Cardiac muscle cell (in vitro differentiated cells and primary cell): ENCODE results near the gene TIMM22. TPM values are rescaled to one million over a fixed set of nuclear protein-coding genes. Genes with fewer than 3 reads are reported as not detected.

ENCODE experiments used
- DNase-seq, 2 donors: peaks; one replicate each; pipeline versions ENCODE4 v3.0.0 to v3.0.0-alpha.2; 2010 to 2017; ENCODE audit warnings: low read depth in 1 of 2, low spot score in 1 of 2
- H3K27ac ChIP-seq: fragments of 200-600 bp; sonication (generic); 2 replicates; pipeline ENCODE4 v1.5.1; 2016
- H3K27me3 ChIP-seq: fragments of 200-600 bp; sonication (generic); 2 replicates; pipeline ENCODE4 v1.6.0; 2016; ENCODE audit warnings: control low read depth
- H3K36me3 ChIP-seq: fragments of 200-600 bp; sonication (generic); 2 replicates; pipeline ENCODE4 v1.5.1; 2016; ENCODE audit warnings: control low read depth
- H3K4me1 ChIP-seq: fragments of 200-600 bp; sonication (generic); 2 replicates; pipeline ENCODE4 v1.8.1; 2017; ENCODE audit warnings: low read depth, mild to moderate bottlenecking, mixed run types
- H3K4me3 ChIP-seq: fragments of 200-600 bp; sonication (generic); 2 replicates; pipeline ENCODE4 v1.5.1; 2016; ENCODE audit warnings: mild to moderate bottlenecking
- H3K9me3 ChIP-seq: fragments of 200-600 bp; sonication (generic); 2 replicates; pipeline ENCODE4 v1.5.1; 2017; ENCODE audit warnings: low read depth, mild to moderate bottlenecking, control low read depth
- CTCF ChIP-seq: IDR thresholded peaks from 2 replicates; pipeline ENCODE4 v1.5.1; 2012; ENCODE audit warnings: low read depth, mild to moderate bottlenecking, low read length
- polyA plus RNA-seq: library from polyadenylated mRNA; unstranded; fragments of >200 nt; fragmentation: Nextera tagmentation; extraction: Ambion mirVana; gene quantifications from 2 replicates; pipeline ENCODE4 v1.2.1, GENCODE V29; 2016
- total RNA-seq: library from RNA; depleted of rRNA; stranded (reverse); fragments of >200 nt; gene quantifications from 2 replicates; pipeline ENCODE4 v1.2.3, GENCODE V29; 2016

The TIMM22 gene
- total and polyA plus RNA-seq, 2 experiments from 2014 or later = 28.4 to 33.1 TPM

GRCh38 chr17:1021147-1021546 lies 24.2 kb downstream of the TIMM22 start:
- no peak for DNase-seq
- Histone ChIP-seq H3K4me1 (peaks cover 37% of the 10 kb centered on the region), H3K9me3 (no peaks in the 10 kb centered on the region), H3K27ac (peak overlapping the region; percentile 99), H3K4me3 (no peak overlapping the region), H3K27me3 (no peaks in the 10 kb centered on the region), H3K36me3 (no peaks in the 10 kb centered on the region)
- no peak for TF ChIP-seq CTCF

- TF ChIP-seq CTCF = no peak
- H3K27me3 ChIP-seq = no peaks in the 10 kb centered on the region
- no peak for DNase-seq
- peak overlapping the region; percentile 80 for H3K27ac ChIP-seq
- H3K4me1 ChIP-seq = peaks cover 37% of the 10 kb centered on the region
- no peaks in the 10 kb centered on the region for H3K9me3 ChIP-seq
- H3K36me3 ChIP-seq = no peaks in the 10 kb centered on the region
- no peak overlapping the region for H3K4me3 ChIP-seq
Measured at GRCh38 chr17:1022278-1023024, 25.5 kb downstream of the TIMM22 start.

GRCh38 chr17:1024076-1024475 lies 27.1 kb downstream of the TIMM22 start:
- no peaks in the 10 kb centered on the region for H3K27me3 ChIP-seq
- H3K36me3 ChIP-seq = no peaks in the 10 kb centered on the region
- no peak overlapping the region for H3K4me3 ChIP-seq
- H3K9me3 ChIP-seq = no peaks in the 10 kb centered on the region
- DNase-seq = no peak
- H3K27ac ChIP-seq = no peak overlapping the region
- TF ChIP-seq CTCF = no peak
- H3K4me1 ChIP-seq = peaks cover 22% of the 10 kb centered on the region

DNA sequence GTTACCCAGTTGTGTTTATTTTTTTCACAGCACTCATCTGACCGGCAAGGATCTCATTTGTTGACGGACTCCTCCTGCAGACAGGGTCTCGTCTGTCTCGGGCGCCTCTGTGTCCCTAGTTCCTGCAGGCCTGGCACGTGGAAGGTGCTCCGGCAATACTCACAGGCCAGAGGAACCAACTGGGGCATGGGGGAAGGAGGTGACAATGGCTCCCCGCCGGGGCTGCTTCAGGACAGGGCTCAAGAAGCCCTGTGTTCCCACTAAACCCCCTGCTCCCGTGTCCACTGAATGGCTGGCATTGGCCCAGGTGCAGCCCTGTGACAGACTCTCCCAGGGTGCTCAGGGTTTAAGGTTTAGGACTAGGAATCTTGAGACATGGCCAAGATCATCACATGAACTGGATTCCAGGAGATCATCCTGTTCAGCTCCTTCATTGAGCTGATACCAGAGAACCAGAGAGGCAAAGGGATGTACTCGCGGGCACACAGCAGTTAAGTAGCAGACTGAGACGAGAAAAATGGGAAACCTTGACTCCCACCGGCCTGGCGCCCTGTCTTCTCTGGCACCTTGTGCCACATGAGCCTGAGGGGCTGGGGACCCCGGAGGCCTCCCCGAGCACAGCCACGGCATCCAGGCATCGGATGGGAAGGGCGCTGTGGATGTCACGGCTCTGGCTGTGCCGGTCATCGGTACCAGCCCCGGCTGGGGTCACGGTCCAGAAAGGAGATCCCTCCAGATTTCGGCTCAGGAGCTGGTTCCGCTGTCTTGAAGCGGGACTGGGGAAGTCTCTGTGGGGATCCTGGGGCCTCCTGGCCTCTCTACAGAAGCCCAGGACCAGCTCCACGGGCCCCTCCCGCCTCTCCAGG lies 29.0 kb downstream of the TIMM22 start:
- Histone ChIP-seq H3K27ac (no peak overlapping the region), H3K9me3 (no peaks in the 10 kb centered on the region), H3K36me3 (no peaks in the 10 kb centered on the region), H3K27me3 (no peaks in the 10 kb centered on the region), H3K4me3 (no peak overlapping the region), H3K4me1 (peaks cover 8% of the 10 kb centered on the region)
- TF ChIP-seq CTCF = no peak
- DNase-seq = no peak

DNA sequence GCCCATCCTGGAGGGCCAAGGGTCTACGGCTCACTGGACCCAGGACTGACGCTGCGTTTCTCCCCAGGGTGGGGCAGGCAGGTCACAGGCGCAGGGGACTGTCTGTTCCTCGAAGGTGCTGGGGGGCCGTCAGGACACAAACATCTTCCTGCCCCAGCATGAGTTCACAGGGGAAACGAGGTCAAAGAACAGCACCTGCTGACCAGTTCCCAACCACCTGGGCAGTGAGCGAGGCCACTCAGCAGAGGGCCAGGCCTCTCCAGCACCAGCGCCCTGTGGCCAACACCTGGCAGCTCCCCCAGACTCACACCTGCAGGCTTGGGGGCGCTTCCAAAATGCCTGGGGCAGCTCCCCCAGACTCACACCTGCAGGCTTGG lies 29.7 kb downstream of the TIMM22 start:
- no peak for TF ChIP-seq CTCF
- no peak for DNase-seq
- H3K4me3 ChIP-seq = no peak overlapping the region
- H3K27me3 ChIP-seq = peaks cover 4% of the 10 kb centered on the region
- H3K4me1 ChIP-seq = peaks cover 5% of the 10 kb centered on the region
- no peak overlapping the region for H3K27ac ChIP-seq
- no peaks in the 10 kb centered on the region for H3K9me3 ChIP-seq
- H3K36me3 ChIP-seq = no peaks in the 10 kb centered on the region
